Esophagus squamous epithelium (tissue), 4 donors: ENCODE data around the gene PIP4K2C.

Experiments
- POLR2A ChIP-seq, 4 donors: fragments of 450-650 bp; IDR thresholded peaks; one replicate each; pipeline ENCODE4 v1.6.1; 2017; ENCODE audit warnings: antibody characterized with exemption in 4 of 4, mild to moderate bottlenecking in 4 of 4, moderate library complexity in 3 of 4
- TF ChIP-seq, protein P1 (sequence below), 6 experiments: fragments of 450-650 bp in 4 of 6; fragments of 200-600 bp in 2 of 6; sonication (generic) in 2 of 6; IDR thresholded peaks; one replicate each; pipeline ENCODE4 v1.5.1; 2016 to 2019; ENCODE audit warnings: antibody characterized with exemption in 6 of 6, mild to moderate bottlenecking in 4 of 6, moderate library complexity in 4 of 6

DNA sequence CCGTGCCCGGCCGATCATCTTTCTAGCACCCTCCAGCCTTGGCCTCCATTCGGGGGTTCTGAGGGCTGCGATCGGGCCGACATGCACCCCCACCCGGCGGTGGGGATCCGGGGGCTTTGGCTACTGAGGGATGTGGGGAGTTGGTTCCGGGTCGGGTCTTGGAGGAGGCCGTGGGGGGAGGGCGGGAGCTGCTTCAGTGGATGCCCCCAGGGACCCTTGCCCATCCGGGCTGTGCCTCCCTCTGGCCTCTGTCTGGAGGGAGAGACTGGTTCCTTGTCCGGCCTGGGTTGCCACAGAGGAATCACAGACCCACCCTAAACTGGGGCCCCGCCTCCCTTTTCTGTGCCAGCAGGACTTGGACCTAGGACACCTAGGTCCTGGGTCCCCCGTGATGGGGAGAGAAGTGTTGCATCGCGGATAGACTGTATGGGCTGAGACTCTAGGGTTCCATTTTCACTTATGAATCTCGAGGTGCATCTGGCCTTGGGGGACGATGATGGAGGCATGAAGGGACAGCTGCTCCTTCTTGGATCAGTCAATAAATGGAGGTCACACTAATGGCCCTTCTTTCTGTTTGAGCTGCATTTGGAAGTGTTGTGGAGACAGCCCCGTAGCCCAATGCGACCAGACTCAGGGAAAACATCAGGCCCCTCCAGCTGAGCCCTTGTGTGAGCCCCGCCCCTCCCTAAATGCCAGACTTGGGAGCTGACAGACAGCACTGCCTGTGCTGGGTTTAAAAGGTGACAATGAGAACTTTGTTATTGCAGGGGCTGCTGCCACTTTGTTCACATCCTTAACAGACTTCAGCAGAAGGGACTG is 14.2 kb downstream of the PIP4K2C start:
- TF ChIP-seq, protein P1, sequence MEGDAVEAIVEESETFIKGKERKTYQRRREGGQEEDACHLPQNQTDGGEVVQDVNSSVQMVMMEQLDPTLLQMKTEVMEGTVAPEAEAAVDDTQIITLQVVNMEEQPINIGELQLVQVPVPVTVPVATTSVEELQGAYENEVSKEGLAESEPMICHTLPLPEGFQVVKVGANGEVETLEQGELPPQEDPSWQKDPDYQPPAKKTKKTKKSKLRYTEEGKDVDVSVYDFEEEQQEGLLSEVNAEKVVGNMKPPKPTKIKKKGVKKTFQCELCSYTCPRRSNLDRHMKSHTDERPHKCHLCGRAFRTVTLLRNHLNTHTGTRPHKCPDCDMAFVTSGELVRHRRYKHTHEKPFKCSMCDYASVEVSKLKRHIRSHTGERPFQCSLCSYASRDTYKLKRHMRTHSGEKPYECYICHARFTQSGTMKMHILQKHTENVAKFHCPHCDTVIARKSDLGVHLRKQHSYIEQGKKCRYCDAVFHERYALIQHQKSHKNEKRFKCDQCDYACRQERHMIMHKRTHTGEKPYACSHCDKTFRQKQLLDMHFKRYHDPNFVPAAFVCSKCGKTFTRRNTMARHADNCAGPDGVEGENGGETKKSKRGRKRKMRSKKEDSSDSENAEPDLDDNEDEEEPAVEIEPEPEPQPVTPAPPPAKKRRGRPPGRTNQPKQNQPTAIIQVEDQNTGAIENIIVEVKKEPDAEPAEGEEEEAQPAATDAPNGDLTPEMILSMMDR (IDR thresholded peaks at IDR 0.05): no peak
- TF ChIP-seq POLR2A (IDR thresholded peaks at IDR 0.05): no peak
